PC-9 (cell line): ENCODE measurements around the gene UBA3. TPM values are rescaled to one million over a fixed set of nuclear protein-coding genes. Genes with fewer than 3 reads are reported as not detected.

ENCODE experiments used
- BruUV-seq: library from RNA; stranded (reverse); fragments of 400-500 nt; replicated peaks from 2 replicates; lab custom pipeline; 2021; lab: Mats Ljungman, UMichigan
- CTCF ChIA-PET: fragments of 300-600 bp; sonication (Branson Sonifier 250); formaldehyde crosslinking; loops from one replicate; lab custom pipeline; 2022; ENCODE audit warnings: antibody characterized with exemption; lab: Charles Lee
- POLR2A ChIA-PET: fragments of 300-600 bp; sonication (Branson Sonifier 250); formaldehyde crosslinking; loops from one replicate; lab custom pipeline; 2022; ENCODE audit warnings: antibody characterized with exemption; ENCODE audit not compliant: unreplicated experiment; lab: Charles Lee
- DNase-seq, 2 experiments: peaks; one replicate each; pipeline versions ENCODE4 v3.0.0 to v3.0.0-alpha.2; 2015 to 2022; ENCODE audit warnings: mixed read lengths in 1 of 2
- H2AFZ ChIP-seq: fragments of 200-600 bp; sonication (generic); 2 replicates; pipeline ENCODE4 v1.8.1; 2017; ENCODE audit warnings: antibody characterized with exemption
- H3F3A ChIP-seq: fragments of 200-600 bp; sonication (generic); 2 replicates; pipeline ENCODE4 v1.8.1; 2017; ENCODE audit warnings: antibody characterized with exemption, mild to moderate bottlenecking, low read depth; ENCODE audit not compliant: insufficient read depth
- H3K27ac ChIP-seq: fragments of 200-600 bp; sonication (generic); 2 replicates; pipeline ENCODE4 v1.6.1; 2016; ENCODE audit warnings: mixed run types
- H3K27me3 ChIP-seq: fragments of 200-600 bp; sonication (generic); 2 replicates; pipeline ENCODE4 v1.6.1; 2016; ENCODE audit warnings: low read depth, mixed run types; ENCODE audit not compliant: insufficient read depth
- H3K36me3 ChIP-seq: fragments of 200-600 bp; sonication (generic); 2 replicates; pipeline ENCODE4 v1.6.1; 2016; ENCODE audit warnings: low read depth, mixed run types
- H3K4me1 ChIP-seq: fragments of 200-600 bp; sonication (generic); replicated peaks from 2 replicates; pipeline ENCODE4 v1.6.1; 2016; ENCODE audit warnings: mixed run types; ENCODE audit not compliant: insufficient read depth
- H3K4me2 ChIP-seq: fragments of 200-600 bp; sonication (generic); 2 replicates; pipeline ENCODE4 v1.6.1; 2017; ENCODE audit warnings: mixed run types
- H3K4me3 ChIP-seq: fragments of 200-600 bp; sonication (generic); 2 replicates; pipeline ENCODE4 v1.6.1; 2016; ENCODE audit warnings: mixed run types
- H3K79me2 ChIP-seq: fragments of 200-600 bp; sonication (generic); 2 replicates; pipeline ENCODE4 v1.6.1; 2017; ENCODE audit warnings: low read depth, mixed run types
- H3K9me2 ChIP-seq: fragments of 200-600 bp; sonication (generic); 2 replicates; pipeline ENCODE4 v1.8.1; 2017; ENCODE audit warnings: mild to moderate bottlenecking; ENCODE audit not compliant: insufficient read depth
- H3K9me3 ChIP-seq: fragments of 200-600 bp; sonication (generic); 2 replicates; pipeline ENCODE4 v1.8.1; 2016; ENCODE audit warnings: low read depth; ENCODE audit not compliant: insufficient read depth
- H4K20me1 ChIP-seq: fragments of 200-600 bp; sonication (generic); 2 replicates; pipeline ENCODE4 v1.8.1; 2017; ENCODE audit not compliant: insufficient read depth
- EZH2 ChIP-seq: fragments of 200-600 bp; sonication (generic); IDR thresholded peaks from 2 replicates; pipeline ENCODE4 v1.8.0; 2017; ENCODE audit warnings: antibody characterized with exemption, low read depth
- intact Hi-C: fragments of 100-400 bp; cut with micrococcal nuclease; formaldehyde crosslinking; loops from one replicate; pipeline ENCODE4 v1.10.0; 2022; ENCODE audit not compliant: unreplicated experiment
- total RNA-seq: library from RNA; stranded (reverse); gene quantifications from 2 replicates; pipeline ENCODE4 v1.2.3, GENCODE V29; 2021
- TF ChIP-seq, protein P1 (sequence below): fragments of 200-600 bp; sonication (generic); conservative IDR thresholded peaks from 2 replicates; pipeline ENCODE4 v1.6.1; 2017; ENCODE audit warnings: mixed run types, antibody characterized with exemption, mild to moderate bottlenecking, moderate library complexity

The UBA3 gene
- total RNA-seq, 1 experiment from 2014 or later: 88.8 TPM

DNA sequence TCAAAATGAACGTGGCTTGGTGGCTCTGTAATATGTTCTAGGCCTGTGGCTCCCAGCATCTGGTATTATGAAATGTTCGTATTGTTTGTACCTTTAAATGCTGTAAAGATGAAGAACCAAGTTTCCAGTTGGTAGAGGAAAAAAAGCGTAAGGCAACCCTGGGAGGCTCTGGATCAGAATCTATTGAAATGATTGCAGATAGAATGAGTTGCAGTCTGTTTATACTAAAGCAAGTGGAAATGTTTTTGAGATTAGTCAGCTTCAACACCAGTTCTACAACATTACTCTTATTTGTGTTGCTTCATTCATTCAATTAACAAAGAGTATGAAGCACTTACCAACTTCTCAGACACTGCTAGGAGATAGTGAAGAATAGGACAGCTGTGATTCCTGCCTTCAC is 9.9 kb upstream of the UBA3 start:
- POLR2A ChIA-PET: interaction anchor here (0.5 to 0.7 kb wide), 4 partner anchors 15 to 65 kb away, joined by 3 to 22 read pairs (median 4); no protein-coding TSS in a partner anchor
- Histone ChIP-seq H3K4me2 (peak overlapping the region; percentile 99), H2AFZ (no peak overlapping the region), H3K27ac (peak overlapping the region; percentile 94), H3F3A (peaks cover 46% of the 10 kb centered on the region; the same call in 1 of the 2 replicates), H4K20me1 (no peaks in the 10 kb centered on the region), H3K4me3 (peak overlapping the region; percentile 25; the same call in 1 of the 2 replicates), H3K4me1 (peaks cover 69% of the 10 kb centered on the region), H3K36me3 (peaks cover 9% of the 10 kb centered on the region; the same call in 1 of the 2 replicates), H3K79me2 (peaks cover 60% of the 10 kb centered on the region), H3K27me3 (no peaks in the 10 kb centered on the region), H3K9me2 (no peaks in the 10 kb centered on the region), H3K9me3 (no peaks in the 10 kb centered on the region)
- intact Hi-C loops: no loop called here
- DNase-seq: peak in 1 of 2 experiments; percentile 89
- BruUV-seq: no TSS peak
- TF ChIP-seq EZH2: no peak
- TF ChIP-seq, protein P1, sequence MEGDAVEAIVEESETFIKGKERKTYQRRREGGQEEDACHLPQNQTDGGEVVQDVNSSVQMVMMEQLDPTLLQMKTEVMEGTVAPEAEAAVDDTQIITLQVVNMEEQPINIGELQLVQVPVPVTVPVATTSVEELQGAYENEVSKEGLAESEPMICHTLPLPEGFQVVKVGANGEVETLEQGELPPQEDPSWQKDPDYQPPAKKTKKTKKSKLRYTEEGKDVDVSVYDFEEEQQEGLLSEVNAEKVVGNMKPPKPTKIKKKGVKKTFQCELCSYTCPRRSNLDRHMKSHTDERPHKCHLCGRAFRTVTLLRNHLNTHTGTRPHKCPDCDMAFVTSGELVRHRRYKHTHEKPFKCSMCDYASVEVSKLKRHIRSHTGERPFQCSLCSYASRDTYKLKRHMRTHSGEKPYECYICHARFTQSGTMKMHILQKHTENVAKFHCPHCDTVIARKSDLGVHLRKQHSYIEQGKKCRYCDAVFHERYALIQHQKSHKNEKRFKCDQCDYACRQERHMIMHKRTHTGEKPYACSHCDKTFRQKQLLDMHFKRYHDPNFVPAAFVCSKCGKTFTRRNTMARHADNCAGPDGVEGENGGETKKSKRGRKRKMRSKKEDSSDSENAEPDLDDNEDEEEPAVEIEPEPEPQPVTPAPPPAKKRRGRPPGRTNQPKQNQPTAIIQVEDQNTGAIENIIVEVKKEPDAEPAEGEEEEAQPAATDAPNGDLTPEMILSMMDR: no peak
- CTCF ChIA-PET: no interaction called here

DNA sequence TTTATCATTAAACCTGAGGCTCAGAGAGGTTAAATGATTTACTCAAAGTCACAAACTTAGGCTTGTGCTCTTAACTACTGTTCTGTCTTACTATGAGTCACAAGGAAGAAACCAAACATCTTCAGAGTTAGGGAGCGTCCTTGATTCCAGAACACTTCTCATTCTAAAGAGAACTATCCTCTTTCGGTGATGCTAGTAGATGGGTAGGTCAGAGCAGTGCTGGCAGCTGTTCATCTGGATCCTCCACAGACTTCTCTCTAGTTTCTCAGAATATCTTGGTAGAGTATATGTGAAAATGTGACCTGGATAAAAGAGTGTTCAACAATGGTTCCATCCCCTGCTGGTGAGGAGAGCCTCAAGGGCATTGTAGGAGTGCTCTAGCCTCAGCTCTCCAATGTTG is 7.9 kb upstream of the UBA3 start:
- no peaks in the 10 kb centered on the region for H3K9me3 ChIP-seq
- peaks cover 58% of the 10 kb centered on the region for H3F3A ChIP-seq
- ChIA-PET CTCF (interaction anchor here (0.6 to 0.7 kb wide), 2 partner anchors 77 to 327 kb away, joined by 3 to 4 read pairs; no protein-coding TSS in a partner anchor), POLR2A (no interaction called here)
- no peak overlapping the region for H2AFZ ChIP-seq
- intact Hi-C loops: loop anchor here (5.0 to 10.0 kb wide), 2 partner anchors 36 to 147 kb away; partner anchors contain the start of gene TMF1
- no TSS peak for BruUV-seq
- H3K27ac ChIP-seq: peak overlapping the region; percentile 94
- peak overlapping the region; percentile 99 for H3K4me2 ChIP-seq
- no peaks in the 10 kb centered on the region for H3K27me3 ChIP-seq
- H3K4me3 ChIP-seq: no peak overlapping the region
- H3K4me1 ChIP-seq: peaks cover 84% of the 10 kb centered on the region
- 0 out of 2 replicates have a peak, but pooled peaks cover 4% of the 10 kb centered on the region for H3K36me3 ChIP-seq
- DNase-seq: peak in 1 of 2 experiments; percentile 40
- no peak for TF ChIP-seq EZH2
- TF ChIP-seq, protein P1: no peak
- H4K20me1 ChIP-seq: no peaks in the 10 kb centered on the region
- H3K9me2 ChIP-seq: no peaks in the 10 kb centered on the region
- peaks cover 54% of the 10 kb centered on the region for H3K79me2 ChIP-seq

DNA sequence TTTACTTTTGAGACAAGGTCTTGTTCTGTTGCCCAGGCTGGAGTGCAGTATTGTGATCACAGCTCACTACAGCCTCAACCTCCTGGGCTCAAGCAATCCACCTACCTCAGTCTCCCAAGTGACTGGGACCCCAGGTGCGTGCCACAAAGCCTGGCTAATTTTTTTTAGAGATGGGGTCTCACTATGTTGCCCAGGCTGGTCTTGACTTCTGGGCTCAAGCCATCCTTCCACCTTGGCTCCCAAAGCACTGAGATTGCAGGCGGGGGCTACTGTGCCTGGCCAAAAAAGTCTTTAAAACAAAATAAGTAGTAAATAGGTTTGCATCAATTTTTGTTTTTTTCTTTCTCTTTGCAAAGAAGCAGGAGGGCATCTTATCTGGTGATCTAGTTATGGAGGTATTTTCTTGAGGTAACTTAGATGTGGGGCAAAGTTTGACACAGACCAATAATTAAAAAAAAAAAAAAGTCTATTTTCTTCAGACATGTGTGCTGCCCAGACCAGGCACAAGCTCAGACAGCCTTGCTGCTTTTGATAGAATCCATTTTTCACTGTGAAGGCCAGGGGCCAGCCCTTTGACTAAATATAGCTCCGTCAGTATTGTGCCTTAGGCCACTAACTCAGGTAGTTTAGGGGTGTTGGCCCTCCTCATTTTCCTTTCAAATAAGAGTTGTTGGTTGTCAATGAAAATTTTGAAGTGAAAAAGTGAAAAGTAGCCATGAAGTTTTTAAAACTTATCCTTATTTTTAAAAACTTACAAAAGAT is 7.0 kb upstream of the UBA3 start:
- Histone ChIP-seq H3K36me3 (0 out of 2 replicates have a peak, but pooled peaks cover 4% of the 10 kb centered on the region), H3K4me2 (peak overlapping the region; percentile 99), H3K9me3 (no peaks in the 10 kb centered on the region), H3K27ac (peak overlapping the region; percentile 94), H2AFZ (no peak overlapping the region), H3K4me1 (peaks cover 84% of the 10 kb centered on the region), H3K79me2 (peaks cover 51% of the 10 kb centered on the region), H3K27me3 (no peaks in the 10 kb centered on the region), H3K9me2 (no peaks in the 10 kb centered on the region), H3F3A (peaks cover 53% of the 10 kb centered on the region), H4K20me1 (no peaks in the 10 kb centered on the region), H3K4me3 (peak overlapping the region; percentile 74; the same call in 1 of the 2 replicates)
- BruUV-seq: TSS peak; percentile 21
- POLR2A ChIA-PET: interaction anchor here (0.5 kb wide), 2 partner anchors 92 to 652 kb away, joined by 4 to 9 read pairs; partner anchors contain the start of gene MITF
- TF ChIP-seq EZH2: no peak
- TF ChIP-seq, protein P1: no peak
- intact Hi-C loops: loop anchor here (2.0 to 10.0 kb wide), 3 partner anchors 16 to 148 kb away; partner anchors contain the start of gene TMF1
- DNase-seq: peak in 1 of 2 experiments; percentile 37
- CTCF ChIA-PET: interaction anchor here (0.6 to 1.2 kb wide), 4 partner anchors 19 to 778 kb away, joined by 3 to 11 read pairs (median 6); no protein-coding TSS in a partner anchor
